ENCODE data around the gene UCN. TPM values are rescaled to one million over a fixed set of nuclear protein-coding genes. Genes with fewer than 3 reads are reported as not detected.
"Not testable (repeated sequence)": the region's sequence is repeated elsewhere in the genome, so short reads cannot be mapped to it uniquely, and the experiment has no call there.

The UCN gene
- total RNA-seq, 1 donor from 2014 or later, result 1.0 TPM

- DNase-seq (ENCODE audit: low spot score), result no peak
These were observed 6.9 kb upstream of the UCN start for GRCh38 chr2:27315122-27315521.

- DNase-seq (ENCODE audit: low spot score), result no peak
These were observed 6.5 kb upstream of the UCN start for GRCh38 chr2:27314709-27315108.

DNA sequence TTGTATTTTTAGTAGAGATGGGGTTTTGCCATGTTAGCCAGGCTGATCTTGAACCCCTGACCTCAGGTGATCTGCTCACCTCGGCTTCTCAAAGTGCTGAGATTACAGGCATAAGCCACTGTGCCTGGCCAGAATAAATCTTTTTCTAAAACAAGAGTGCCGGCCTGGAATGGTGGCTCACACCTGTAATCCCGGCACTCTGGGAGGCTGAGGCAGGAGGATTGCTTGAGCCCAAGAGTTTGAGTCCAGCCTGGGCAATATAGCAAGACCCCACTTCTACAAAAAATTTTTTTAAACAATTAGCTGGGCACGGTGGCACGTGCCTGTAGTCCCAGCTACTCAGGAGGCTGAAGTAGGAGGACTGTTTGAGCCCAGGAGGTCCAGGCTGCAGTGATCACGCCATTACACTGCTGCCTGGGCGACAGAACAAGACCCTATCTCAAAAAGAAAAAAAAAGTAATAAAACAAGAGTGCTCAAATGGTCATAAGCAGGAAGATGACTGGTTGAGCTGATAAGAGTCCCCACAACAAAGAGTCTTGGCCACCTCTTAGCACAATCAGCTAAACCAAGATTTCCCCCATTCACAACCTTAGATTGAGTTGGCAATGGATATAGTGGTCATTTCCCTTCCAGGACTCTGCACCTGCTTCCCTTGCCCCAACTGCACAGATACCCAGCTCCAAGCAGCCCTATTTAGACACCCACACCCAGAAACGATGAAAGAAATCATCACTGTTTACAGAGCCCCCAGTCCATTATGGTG, 5.8 kb upstream of the UCN start:
- DNase-seq (ENCODE audit: low spot score), result no peak

DNA sequence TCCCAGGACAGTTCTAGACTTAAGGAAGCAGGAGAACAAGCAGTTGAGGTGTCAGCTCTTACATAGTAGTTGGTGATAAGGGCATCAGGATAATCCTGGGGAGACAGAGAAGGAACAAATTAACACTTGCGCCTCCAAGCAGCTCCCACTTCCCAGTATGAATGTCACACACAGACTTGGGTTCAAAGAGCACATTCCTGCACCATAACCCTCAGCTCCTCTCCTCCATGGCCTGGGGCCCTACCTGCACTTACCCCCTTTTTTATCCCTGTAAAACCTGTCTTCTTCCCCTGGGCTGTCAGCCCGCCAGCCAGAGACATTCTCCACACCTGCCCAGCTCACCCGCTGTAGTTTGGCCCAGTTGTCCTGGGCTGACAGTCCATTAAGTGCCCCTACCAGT, 3.9 kb upstream of the UCN start:
- DNase-seq (ENCODE audit: low spot score), result no peak

- DNase-seq (ENCODE audit: low spot score), result no peak
These were observed 1.4 kb upstream of the UCN start for GRCh38 chr2:27309651-27310050.

DNA sequence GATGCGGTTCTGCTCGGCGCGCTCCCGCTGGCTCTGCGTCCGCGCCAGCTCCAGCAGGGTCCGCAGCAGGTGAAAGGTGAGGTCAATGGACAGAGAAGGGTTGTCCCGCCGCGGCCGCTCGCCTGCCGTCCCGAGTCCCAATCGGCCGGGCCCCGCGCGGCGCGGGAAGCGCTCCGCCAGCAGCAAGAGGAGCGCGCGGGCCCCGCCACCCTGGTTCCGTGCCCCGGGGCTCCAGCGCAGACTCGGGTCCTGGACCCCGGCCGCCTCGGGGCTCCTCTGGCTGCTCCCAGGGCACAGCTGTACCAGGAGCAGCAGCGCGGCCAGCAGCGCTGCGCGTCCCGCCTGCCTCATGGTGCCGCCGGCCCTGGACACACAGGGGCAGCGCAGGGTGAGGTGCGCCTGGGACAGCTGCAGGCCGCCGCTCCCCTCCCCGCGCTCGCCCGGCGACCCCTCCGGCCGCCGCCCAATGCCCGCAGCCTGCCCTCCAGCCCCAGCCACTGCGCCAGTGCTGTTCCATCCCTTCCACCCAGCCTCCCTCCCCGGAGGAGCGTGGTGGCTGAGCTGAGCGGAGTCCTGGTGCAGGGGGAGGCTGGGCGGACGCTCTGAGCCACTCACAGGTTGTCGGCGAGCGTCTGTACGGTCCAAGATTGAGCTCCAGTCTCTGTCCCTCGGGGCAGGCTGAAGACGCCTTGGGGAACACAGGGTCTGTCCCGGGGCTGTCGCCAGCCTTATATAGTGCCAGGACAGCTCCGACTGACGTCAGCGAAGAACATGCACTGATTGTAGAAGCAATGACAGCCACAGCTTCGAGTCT, 493 bp downstream of the UCN start:
- no peak for DNase-seq (ENCODE audit: low spot score)

DNA sequence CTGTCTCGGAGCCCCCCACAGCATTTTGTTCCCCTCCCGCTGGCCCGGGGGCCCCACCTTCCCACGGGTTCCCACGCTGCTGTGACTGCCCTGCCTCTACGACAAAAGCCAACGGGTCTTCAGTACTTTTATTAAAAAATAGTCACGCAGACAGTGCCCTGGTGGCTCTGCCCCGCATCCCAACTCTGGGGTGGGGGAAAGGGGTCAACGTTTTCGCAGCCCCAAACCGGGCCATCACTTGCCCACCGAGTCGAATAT, 1.0 kb downstream of the UCN start:
- no peak for DNase-seq (ENCODE audit: low spot score)

GRCh38 chr2:27306573-27307286, 1.5 kb downstream of the UCN start:
- no peak for DNase-seq (ENCODE audit: low spot score)

DNA sequence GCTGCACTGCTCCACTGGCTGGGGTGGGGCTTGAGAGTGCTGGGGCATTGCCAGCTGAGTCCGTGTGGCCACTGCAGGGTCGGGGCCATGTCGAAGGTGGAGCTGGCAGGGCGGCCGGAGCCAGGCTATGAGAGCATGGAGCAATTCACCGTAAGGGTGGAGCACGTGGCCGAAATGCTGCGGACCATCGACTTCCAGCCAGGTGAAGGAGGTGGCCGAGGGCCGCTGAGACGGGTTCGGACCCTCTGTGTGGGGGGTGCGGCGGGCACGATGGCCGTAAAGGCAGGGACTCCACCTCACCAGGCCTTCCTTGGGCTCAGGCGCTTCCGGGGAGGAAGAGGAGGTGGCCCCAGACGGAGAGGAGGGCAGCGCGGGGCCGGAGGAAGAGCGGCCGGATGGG, 2.1 kb downstream of the UCN start:
- no peak for DNase-seq (ENCODE audit: low spot score)

- no peak for DNase-seq (ENCODE audit: low spot score)
These were observed 2.7 kb downstream of the UCN start for GRCh38 chr2:27305516-27305915.

GRCh38 chr2:27304488-27305240, 3.6 kb downstream of the UCN start:
- no peak for DNase-seq (ENCODE audit: low spot score)

DNA sequence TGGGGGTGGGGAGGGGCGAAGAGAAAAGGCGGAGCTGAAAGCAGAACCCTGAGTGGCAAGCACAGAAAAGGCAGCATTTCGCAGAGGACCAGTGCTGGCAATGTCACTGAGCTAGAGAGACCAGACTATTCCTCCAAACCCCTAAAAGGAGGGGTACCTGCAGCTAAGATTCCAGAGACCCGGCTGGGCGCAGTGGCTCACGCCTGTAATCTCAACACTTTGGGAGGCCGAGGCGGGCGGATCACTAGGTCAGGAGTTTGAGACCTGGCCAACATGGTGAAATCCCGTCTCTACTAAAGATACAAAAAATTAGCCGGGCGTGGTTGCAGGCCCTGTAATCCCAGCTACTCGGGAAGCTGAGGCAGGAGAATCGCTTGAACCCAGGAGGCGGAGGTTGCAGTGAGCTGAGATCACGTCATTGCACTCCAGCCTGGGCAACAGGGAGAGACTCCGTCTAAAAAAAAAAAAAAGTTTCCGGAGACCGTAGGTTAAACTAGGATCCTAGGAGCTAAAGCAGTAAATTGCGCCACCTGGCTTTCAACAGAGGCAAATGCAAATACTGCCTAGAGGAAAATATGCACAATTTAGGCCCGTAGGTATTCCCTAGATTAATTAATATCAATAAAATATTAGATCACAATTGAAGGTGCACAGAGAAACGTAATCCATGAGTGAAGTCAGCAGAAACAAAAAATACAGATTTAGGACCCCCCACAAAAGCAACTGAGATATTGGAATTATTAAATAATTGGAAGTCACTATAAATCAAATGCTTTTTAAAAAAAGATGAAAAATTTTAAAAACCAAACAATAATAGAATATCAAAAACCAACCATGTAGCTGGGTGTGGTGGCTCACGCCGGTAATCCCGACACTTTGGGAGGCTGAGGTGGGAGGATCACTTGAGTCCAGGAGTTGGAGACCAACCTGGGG, 4.9 kb downstream of the UCN start:
- DNase-seq (ENCODE audit: low spot score), result no peak

DNA sequence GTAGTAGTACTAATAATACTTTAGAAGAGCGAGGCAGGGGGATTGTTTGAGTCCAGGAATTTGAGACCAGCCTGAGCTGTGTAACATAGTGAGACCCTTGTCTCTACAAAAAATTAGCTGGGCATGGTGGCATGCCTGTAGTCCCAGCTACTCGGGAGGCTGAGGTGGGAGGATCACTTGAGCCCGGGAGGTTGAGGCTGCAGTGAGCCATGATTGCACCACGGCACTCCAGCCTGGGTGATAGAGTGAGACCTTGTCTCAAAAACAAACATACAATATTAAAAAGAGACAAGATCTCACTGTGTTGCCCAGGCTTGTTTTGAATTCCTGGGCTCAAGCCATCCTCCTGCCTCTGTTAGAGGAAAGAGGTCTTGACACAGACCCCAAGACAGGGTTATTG, 7.6 kb downstream of the UCN start:
- DNase-seq (ENCODE audit: low spot score), result not testable (repeated sequence)

- DNase-seq (ENCODE audit: low spot score), result no peak
These were observed 9.7 kb downstream of the UCN start for GRCh38 chr2:27298391-27299080.

- no peak for DNase-seq (ENCODE audit: low spot score)
These were observed 11.1 kb downstream of the UCN start for GRCh38 chr2:27297195-27297594.

DNA sequence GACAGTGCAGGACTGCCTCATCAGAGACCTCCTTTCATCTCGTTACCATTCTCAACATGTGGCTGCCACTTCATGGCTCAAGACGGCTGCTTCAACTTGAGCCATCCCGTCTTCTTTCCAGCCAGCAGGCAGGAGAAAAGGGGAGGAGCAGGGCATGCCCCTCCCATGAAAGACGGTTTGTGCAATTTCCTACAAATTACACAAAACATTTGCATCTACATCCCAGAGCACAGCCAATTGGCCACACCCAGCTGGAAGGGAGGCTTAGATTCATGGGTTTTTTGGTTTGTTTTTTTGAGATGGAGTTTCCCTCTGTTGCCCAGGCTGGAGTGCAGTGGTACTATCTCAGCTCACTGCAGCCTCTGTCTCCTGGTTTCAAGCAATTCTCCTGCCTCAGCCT, 11.8 kb downstream of the UCN start:
- no peak for DNase-seq (ENCODE audit: low spot score)

GRCh38 chr2:27294928-27295327, 13.3 kb downstream of the UCN start:
- DNase-seq (ENCODE audit: low spot score), result no peak

DNA sequence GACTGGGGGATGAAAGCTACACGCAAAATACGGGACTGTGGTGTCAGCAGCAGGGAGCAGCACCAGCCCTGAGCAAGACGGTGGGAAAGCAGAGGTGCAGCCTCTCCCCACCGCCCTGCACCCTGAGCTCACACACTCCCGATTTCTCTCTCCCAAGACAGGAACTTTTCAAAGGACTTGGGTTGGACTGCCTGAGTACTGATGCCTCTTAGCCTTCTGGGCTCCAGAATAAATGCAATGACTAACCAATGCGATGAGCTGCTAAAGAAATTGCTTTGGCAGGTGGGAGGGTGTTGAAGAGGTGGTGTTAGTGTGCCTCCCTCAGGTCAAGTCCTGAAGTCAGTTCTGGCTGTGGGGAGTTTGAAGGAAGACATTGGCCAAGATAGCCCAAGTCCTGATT, 16.4 kb downstream of the UCN start:
- no peak for DNase-seq (ENCODE audit: low spot score)

DNA sequence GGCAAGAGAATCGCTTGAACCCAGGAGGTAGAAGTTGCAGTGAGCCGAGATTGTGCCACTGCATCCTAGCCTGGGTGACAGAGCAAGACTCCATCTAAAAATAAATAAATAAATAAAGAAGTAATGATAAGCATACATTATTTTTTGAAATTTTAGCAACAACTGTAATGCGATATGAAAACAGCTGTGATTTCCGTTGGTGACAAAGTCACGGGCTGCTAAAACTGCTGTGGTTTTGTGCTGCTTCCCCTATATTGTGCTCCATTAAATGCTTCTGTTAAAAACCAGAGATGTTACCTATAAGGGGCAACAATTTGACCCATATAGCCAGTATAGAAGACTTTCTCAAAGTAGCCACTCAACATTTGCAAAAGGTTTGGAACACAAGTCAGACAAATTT, 17.7 kb downstream of the UCN start:
- DNase-seq (ENCODE audit: low spot score), result no peak

- DNase-seq (ENCODE audit: low spot score), result no peak
These were observed 19.6 kb downstream of the UCN start for GRCh38 chr2:27288610-27289009.

Measured in mesenteric fat pad (tissue), 1 donor.